LNCAP (cell line): Measurements from ENCODE around the gene SCYL1.

Experiments
- CTCF ChIP-seq: fragments of 450-650 bp; IDR thresholded peaks from 2 replicates; pipeline ENCODE4 v1.5.1; 2017; ENCODE audit warnings: mild to moderate bottlenecking

SCYL1 gene

GRCh38 chr11:65557280-65558001, 32.6 kb downstream of the SCYL1 start:
- no peak for TF ChIP-seq CTCF

GRCh38 chr11:65558002-65558929, 33.4 kb downstream of the SCYL1 start, which contains the start of gene LTBP3:
Gene LTBP3, minus strand, starts transcription at chr11:65558359. Its CDS starts 400 bp downstream, at chr11:65557959.
- no peak for TF ChIP-seq CTCF

GRCh38 chr11:65558930-65559509, 34.1 kb downstream of the SCYL1 start:
- TF ChIP-seq CTCF, result no peak

- TF ChIP-seq CTCF, result no peak
Measured at GRCh38 chr11:65559535-65559934, 34.7 kb downstream of the SCYL1 start.

GRCh38 chr11:65559951-65560537, 35.2 kb downstream of the SCYL1 start:
- TF ChIP-seq CTCF, result no peak

- TF ChIP-seq CTCF, result no peak
Measured at GRCh38 chr11:65560555-65561418, 35.9 kb downstream of the SCYL1 start.
